ENCODE measurements around the gene DIP2C. TPM values are rescaled to one million over a fixed set of nuclear protein-coding genes. Genes with fewer than 3 reads are reported as not detected.

The DIP2C gene
- total RNA-seq, 1 experiment from 2014 or later = 11.4 TPM

DNA sequence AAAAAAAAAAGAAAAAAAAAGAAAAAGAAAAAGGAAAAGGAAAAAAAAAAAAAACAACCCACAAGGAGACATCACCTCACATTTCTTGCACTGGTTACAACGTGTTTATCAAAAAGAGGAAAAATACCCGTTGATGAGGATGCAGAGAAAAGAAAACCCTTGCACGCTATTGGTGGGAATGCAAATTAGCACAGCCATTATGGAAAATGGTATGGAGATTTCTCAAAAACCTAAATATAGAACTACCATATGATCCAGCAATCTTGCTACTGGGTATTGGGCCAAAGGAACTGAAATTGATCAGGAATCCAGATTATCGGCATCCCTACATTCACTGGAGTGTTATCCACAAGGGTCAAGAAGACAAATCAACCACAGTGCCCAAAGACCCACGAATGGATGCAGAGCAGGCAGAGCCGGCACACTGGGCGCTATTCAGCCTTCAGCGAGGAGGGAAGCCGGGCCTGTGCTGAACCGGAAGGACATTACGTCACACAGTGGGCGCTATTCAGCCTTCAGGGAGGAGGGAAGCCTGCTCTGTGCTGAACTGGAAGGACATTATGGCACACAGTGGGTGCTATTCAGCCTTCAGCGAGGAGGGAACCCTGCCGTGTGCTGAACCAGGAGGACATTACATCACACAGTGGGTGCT lies 295.6 kb downstream of the DIP2C start:
- Histone ChIP-seq H3K9me3 (no peaks in the 10 kb centered on the region), H3K27me3 (replicated peaks; ENCODE audit: control insufficient read depth, insufficient read depth, low read length) (no peaks in the 10 kb centered on the region), H3K4me3 (ENCODE audit: low read depth, low read length) (no peak overlapping the region), H3K36me3 (ENCODE audit: control insufficient read depth, insufficient read depth, low read length) (no peaks in the 10 kb centered on the region), H3K4me1 (peaks cover 5% of the 10 kb centered on the region; the same call in 1 of the 2 replicates)
- DNase-seq = no peak
- CTCF ChIA-PET = no interaction called here
- Mint-ChIP-seq H3K9me3 (ENCODE audit: unreplicated experiment) (no peaks in the 10 kb centered on the region), H3K27me3 (ENCODE audit: insufficient read depth, unreplicated experiment) (no peaks in the 10 kb centered on the region), H3K36me3 (ENCODE audit: insufficient read depth, unreplicated experiment) (peaks cover 4% of the 10 kb centered on the region), H3K27ac (ENCODE audit: unreplicated experiment) (no peak overlapping the region), H3K4me3 (ENCODE audit: unreplicated experiment) (no peak overlapping the region), H3K4me1 (ENCODE audit: low read depth, unreplicated experiment) (peaks cover 11% of the 10 kb centered on the region)
- TF ChIP-seq CTCF (IDR thresholded peaks at IDR 0.05; ENCODE audit: insufficient read depth in 1 of 2, low read depth in 1 of 2, low read length in 1 of 2, severe bottlenecking in 1 of 2, unreplicated experiment in 1 of 2) = no peak
- no TSS peak for BruUV-seq (replicated peaks)
- intact Hi-C loops (cut with micrococcal nuclease; ENCODE audit: unreplicated experiment) = no loop called here
- POLR2A ChIA-PET = no interaction called here

GRCh38 chr10:393106-393745 lies 296.2 kb downstream of the DIP2C start:
- intact Hi-C loops (cut with micrococcal nuclease; ENCODE audit: unreplicated experiment) = no loop called here
- no peaks in the 10 kb centered on the region for H3K9me3 Mint-ChIP-seq (ENCODE audit: unreplicated experiment)
- ChIA-PET CTCF (no interaction called here), POLR2A (no interaction called here)
- TF ChIP-seq CTCF (IDR thresholded peaks at IDR 0.05; ENCODE audit: insufficient read depth in 1 of 2, low read depth in 1 of 2, low read length in 1 of 2, severe bottlenecking in 1 of 2, unreplicated experiment in 1 of 2) = no peak
- Histone ChIP-seq H3K4me1 (peaks cover 5% of the 10 kb centered on the region; the same call in 1 of the 2 replicates), H3K36me3 (ENCODE audit: control insufficient read depth, insufficient read depth, low read length) (no peaks in the 10 kb centered on the region), H3K4me3 (ENCODE audit: low read depth, low read length) (no peak overlapping the region), H3K9me3 (no peaks in the 10 kb centered on the region), H3K27me3 (replicated peaks; ENCODE audit: control insufficient read depth, insufficient read depth, low read length) (no peaks in the 10 kb centered on the region)
- no peak overlapping the region for H3K27ac Mint-ChIP-seq (ENCODE audit: unreplicated experiment)
- peaks cover 13% of the 10 kb centered on the region for H3K4me1 Mint-ChIP-seq (ENCODE audit: low read depth, unreplicated experiment)
- peaks cover 9% of the 10 kb centered on the region for H3K36me3 Mint-ChIP-seq (ENCODE audit: insufficient read depth, unreplicated experiment)
- no peaks in the 10 kb centered on the region for H3K27me3 Mint-ChIP-seq (ENCODE audit: insufficient read depth, unreplicated experiment)
- BruUV-seq (replicated peaks) = no TSS peak
- no peak for DNase-seq
- H3K4me3 Mint-ChIP-seq (ENCODE audit: unreplicated experiment) = no peak overlapping the region

DNA sequence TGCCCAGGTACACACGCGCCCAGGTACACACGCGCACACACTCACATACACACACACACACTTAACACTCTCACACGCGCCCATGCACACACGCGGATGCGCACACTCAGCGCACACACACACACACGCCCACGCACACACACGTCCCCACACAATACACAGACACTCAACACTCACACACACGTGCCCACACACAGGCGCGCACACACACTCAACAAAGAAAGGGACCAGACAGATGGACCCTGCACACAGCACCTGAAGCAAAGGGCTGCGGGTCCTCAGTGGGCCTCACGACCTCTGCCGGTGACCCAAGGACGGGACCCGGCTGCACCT lies 296.8 kb downstream of the DIP2C start:
- no TSS peak for BruUV-seq (replicated peaks)
- intact Hi-C loops (cut with micrococcal nuclease; ENCODE audit: unreplicated experiment) = no loop called here
- Mint-ChIP-seq H3K4me3 (ENCODE audit: unreplicated experiment) (no peak overlapping the region), H3K4me1 (ENCODE audit: low read depth, unreplicated experiment) (peaks cover 8% of the 10 kb centered on the region), H3K27me3 (ENCODE audit: insufficient read depth, unreplicated experiment) (no peaks in the 10 kb centered on the region), H3K36me3 (ENCODE audit: insufficient read depth, unreplicated experiment) (peaks cover 9% of the 10 kb centered on the region), H3K9me3 (ENCODE audit: unreplicated experiment) (no peaks in the 10 kb centered on the region), H3K27ac (ENCODE audit: unreplicated experiment) (no peak overlapping the region)
- Histone ChIP-seq H3K9me3 (no peaks in the 10 kb centered on the region), H3K36me3 (ENCODE audit: control insufficient read depth, insufficient read depth, low read length) (no peaks in the 10 kb centered on the region), H3K4me1 (peaks cover 3% of the 10 kb centered on the region; the same call in 1 of the 2 replicates), H3K4me3 (ENCODE audit: low read depth, low read length) (no peak overlapping the region), H3K27me3 (replicated peaks; ENCODE audit: control insufficient read depth, insufficient read depth, low read length) (no peaks in the 10 kb centered on the region)
- ChIA-PET POLR2A (no interaction called here), CTCF (no interaction called here)
- TF ChIP-seq CTCF (IDR thresholded peaks at IDR 0.05; ENCODE audit: insufficient read depth in 1 of 2, low read depth in 1 of 2, low read length in 1 of 2, severe bottlenecking in 1 of 2, unreplicated experiment in 1 of 2) = no peak
- no peak for DNase-seq
